Midbrain (tissue), 1 donor: Measurements from ENCODE around the gene HIBADH.

Experiments used
- DNase-seq: peaks from one replicate; lab custom pipeline; 2025; lab: John Stamatoyannopoulos, UW

Gene HIBADH

GRCh38 chr7:27635728-27636127, 27.0 kb downstream of the HIBADH start:
- no peak for DNase-seq

- no peak for DNase-seq
Observed at GRCh38 chr7:27634671-27635493, 27.8 kb downstream of the HIBADH start.

GRCh38 chr7:27633062-27633461, 29.6 kb downstream of the HIBADH start:
- no peak for DNase-seq

- DNase-seq: no peak
Observed at GRCh38 chr7:27631391-27631790, 31.3 kb downstream of the HIBADH start.

GRCh38 chr7:27627146-27627545, 35.5 kb downstream of the HIBADH start:
- DNase-seq: no peak

- no peak for DNase-seq
Observed at GRCh38 chr7:27619492-27619891, 43.2 kb downstream of the HIBADH start.

- no peak for DNase-seq
Observed at GRCh38 chr7:27617651-27618381, 44.9 kb downstream of the HIBADH start.

- DNase-seq: no peak
Observed at GRCh38 chr7:27616914-27617548, 45.7 kb downstream of the HIBADH start.

GRCh38 chr7:27616186-27616491, 46.5 kb downstream of the HIBADH start:
- no peak for DNase-seq

GRCh38 chr7:27615420-27616185, 47.1 kb downstream of the HIBADH start:
- DNase-seq: no peak

- DNase-seq: no peak
Observed at GRCh38 chr7:27614095-27614494, 48.6 kb downstream of the HIBADH start.

- no peak for DNase-seq
Observed at GRCh38 chr7:27611059-27611458, 51.6 kb downstream of the HIBADH start.

GRCh38 chr7:27608776-27609495, 53.7 kb downstream of the HIBADH start:
- no peak for DNase-seq

GRCh38 chr7:27607210-27607606, 55.5 kb downstream of the HIBADH start:
- no peak for DNase-seq

GRCh38 chr7:27606270-27607209, 56.1 kb downstream of the HIBADH start:
- no peak for DNase-seq

GRCh38 chr7:27605689-27606269, 56.9 kb downstream of the HIBADH start:
- DNase-seq: no peak

- no peak for DNase-seq
Observed at GRCh38 chr7:27605283-27605682, 57.4 kb downstream of the HIBADH start.

GRCh38 chr7:27603813-27604212, 58.9 kb downstream of the HIBADH start:
- DNase-seq: no peak

GRCh38 chr7:27602766-27603165, 59.9 kb downstream of the HIBADH start:
- DNase-seq: no peak

GRCh38 chr7:27601217-27601616, 61.5 kb downstream of the HIBADH start:
- no peak for DNase-seq
